HS-27A (cell line): ENCODE results near the gene RNF32.

ENCODE experiments used
- DNase-seq: peaks from one replicate; pipeline ENCODE4 v3.0.0-alpha.2; 2012; ENCODE audit warnings: low read depth, missing footprints

RNF32 gene

DNA sequence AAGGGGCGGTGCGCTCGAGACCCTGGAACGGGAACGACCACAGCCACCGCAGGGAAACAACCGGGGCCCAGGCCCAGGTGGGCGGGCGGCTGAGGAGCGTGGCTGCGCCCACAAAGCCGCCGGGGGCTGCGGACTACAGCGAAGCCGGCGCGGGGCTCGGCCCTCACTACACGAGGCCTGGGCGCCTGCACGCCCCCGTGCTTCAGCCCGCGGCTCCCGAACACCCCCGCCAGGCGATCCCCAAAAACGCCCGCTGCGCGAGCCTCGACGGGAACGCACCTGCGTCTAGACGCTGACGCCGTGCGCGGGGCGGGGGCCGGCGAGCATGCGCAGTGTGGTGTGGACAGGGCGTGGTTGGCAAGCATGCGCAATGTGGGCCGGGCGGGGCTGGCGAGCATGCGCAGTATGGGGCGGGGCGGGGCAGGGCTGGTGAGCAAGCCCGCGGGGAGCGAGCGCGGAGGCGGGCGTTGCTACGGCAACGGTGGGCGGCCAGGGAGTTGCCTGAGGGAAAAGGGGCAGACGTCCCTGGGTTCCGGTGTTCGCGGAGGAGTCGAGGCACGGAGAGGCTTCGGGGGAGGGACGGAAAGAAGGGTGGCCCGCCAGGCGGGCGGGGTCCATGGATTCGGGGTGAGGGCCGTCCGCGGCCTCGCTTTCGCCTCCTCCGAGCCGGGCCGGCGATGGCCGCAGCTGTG lies at the start of gene RNF32:
TSS of gene RNF32 (plus strand) at position 518 of the 692 bp plus-strand sequence. CDS start 3,104 bp downstream, outside the sequence.
- DNase-seq, result peak; percentile 20

DNA sequence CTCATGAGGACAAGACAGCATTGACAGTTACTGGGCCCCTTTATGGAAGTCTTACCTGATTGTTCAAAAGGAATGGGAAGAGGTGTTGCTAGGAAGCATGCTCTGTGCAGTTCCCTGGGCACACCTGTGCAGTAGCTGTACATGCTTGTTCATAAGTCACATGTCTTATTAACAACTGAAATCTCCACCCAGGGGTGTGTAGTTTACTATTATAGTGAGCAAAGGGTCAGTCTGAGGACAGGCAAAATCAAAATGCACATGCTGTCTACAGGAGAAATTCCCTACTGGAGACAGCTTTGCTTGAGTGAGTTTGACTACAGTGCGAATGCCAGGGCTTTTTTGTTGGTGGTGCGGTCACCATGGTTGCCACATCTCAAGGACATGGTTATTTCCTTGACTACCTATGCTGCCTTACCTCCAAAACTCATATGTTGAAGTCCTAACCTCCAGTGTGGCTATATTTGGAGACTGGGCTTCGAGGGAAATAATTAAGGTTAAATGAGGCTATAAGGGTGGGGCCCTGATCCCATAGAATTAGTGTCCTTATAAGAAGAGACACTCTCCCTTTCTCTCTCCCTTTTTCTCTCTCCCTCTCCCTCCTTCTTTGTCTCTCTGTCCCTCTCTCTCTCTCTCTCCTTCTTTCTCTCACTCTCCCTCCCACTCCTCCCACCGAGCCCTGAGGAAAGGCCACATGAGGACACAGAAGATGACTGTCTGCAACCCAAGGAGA lies 48.3 kb upstream of the RNF32 start:
- DNase-seq, result no peak

DNA sequence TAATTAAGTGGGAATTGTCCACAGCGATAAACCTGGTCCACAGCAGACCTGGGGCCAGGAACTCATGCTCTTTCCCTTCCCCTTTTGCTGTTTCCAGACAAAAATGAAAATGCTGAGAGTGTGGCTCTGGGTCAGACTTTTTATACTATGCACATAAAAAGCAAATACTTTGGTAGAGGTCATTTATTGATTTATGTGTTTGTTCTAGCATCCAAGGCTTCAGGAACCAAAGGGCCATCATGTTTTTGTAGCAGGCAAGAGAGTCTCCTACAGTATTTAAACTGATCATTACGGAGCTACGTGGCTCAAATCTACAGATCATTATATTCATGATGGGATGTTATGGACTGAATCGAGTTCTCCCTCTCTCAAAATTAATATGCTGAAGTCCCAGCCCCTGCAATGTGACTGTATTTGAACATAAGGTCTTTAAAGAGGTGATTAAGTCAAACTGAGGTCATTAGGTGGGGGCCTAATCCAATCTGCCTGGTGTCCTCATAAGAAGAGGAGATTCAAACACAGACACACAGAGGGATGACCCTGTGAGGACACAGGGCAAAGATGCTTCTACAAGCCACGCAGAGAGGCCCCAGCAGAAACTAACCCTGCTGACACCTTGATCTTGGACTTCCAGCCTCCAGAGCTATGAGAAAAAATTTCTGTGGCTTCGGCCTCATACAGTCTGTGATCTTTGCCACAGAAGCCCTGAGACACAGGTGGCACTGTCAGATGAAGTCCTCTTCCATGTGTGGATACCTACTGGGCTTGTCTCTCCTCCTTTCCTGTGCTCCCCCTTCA lies 46.1 kb upstream of the RNF32 start:
- DNase-seq, result no peak

DNA sequence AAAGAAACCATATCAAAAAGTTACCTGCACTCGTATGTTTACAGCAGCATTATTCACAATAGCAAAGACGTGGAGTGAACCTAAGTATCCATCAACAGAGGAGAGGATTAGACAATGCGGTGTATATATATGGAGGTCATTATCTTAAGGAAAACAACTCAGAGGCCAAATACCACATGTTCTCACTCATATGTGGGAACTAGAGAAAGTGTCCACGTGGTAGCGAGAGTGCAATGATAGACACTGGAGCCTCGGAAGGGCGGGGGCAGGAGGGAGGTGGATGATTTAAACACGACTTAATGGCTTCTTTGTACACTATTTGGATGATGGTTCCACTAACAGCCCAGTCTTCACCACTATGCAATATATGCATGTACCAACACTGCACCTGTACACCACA lies 40.1 kb upstream of the RNF32 start:
- no peak for DNase-seq

DNA sequence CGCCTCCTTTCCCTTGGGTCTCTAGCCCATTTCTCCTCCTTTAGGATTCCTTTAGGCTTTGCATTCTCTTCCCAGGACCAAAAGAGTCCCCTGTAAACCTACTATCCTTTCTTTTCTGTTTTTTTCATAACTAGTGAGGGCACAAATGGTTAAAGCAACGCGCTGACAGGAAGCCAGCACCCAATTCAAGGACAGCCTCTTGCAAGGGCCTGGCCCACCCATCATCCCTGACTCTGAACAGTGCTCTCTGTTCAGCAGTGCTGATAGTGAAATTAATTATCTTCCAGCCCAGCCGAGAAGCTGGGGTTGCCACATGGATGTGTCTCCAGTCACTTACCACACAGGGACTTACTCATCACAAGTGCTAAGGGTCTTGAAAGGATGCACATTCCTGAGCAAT lies 38.3 kb upstream of the RNF32 start:
- DNase-seq, result no peak

DNA sequence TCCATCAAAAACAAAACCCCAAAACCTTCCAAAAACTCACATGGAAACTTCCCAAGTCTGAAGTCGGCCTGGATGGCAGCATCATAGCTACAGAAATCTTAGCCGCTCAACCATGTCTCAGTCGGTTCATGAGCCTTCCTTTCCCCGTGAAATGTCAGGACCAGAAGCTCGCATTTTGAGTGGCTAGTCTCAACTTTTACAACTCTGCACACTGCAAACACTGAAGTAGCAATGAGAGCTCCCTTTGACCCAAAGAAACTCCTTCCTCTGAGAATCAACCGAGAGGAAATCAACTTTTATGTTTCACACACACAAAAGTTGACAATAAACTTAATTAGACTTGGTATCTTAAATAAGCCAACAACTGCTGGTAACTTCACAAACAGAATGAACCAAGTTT lies 37.6 kb upstream of the RNF32 start:
- no peak for DNase-seq

DNA sequence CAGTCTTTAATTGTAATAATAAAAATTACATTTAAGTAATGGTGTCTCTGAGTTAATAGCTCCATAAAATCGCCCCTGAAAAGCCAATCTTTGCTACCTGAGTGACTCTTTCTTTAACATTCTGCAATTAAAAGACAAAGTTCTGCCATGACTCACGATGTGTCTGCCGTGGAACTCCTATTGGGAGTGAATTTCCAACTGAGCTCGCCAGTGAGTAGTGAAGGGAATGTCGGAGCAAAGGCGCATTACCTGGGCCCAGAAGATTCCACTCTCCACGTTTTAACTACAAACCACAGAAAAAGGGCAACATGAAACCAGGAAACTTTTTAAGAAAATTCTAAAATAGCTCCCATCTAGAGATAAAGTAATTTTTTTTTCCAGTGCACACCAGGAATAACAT lies 36.9 kb upstream of the RNF32 start:
- no peak for DNase-seq

DNA sequence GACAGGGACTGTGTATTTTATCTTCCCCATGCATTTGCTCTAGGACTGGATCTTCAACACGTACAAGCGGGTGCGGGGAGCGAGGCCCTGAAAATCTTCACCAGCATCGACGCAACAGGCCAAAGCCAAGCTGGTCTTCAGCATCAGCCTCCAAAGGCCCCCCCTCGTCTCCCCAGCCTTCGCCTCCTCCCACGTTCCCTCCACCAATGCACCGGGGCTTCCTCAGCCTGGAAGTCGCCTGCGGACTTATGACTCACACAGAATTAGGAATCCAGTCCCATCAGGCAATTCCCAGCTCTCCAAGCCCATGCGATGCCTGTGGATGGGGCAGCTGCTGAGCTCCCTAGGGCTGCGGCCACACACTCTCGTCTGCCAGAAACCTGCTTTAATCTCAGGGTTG lies 36.3 kb upstream of the RNF32 start:
- DNase-seq, result no peak

DNA sequence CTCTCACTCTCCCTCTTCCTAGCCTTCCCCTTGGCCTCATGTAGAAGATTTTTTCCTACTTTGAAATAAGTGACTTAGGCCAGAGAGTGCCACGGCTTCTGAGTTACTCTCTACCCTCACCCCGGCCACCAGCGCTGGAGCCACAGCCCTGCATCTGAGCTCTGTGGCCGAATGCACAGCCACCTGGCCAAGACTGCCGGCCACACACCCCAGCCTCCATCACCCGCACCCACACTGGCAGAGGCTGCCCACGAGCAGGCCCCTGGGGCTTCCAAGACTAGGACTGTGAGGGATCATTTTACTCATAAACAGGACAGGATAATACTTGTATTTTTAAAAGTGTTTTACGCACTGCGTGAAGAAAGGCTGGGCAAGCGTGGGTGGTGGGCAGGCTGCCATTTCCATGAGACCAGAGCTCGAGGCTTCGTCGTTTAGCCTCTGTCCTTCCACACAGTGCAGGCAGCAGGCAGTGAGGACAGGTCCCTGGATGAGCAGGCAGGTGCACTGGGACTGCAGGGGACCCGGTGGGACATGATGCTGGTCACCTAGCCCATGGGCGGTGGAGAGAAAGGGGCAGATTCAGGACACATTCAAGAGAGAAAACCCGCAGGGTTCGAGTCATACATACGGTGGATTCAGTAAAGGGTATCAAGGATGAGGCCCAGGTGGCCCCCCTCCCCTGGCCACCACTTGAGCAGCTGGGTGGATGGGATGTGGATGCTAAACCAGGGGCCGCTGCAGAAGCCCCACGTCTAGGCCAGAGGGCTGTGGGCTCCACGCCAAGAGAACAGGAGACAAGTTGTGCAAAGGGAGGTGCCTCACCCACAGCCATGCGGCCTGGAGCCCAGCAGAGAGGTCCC lies 35.5 kb upstream of the RNF32 start:
- no peak for DNase-seq

DNA sequence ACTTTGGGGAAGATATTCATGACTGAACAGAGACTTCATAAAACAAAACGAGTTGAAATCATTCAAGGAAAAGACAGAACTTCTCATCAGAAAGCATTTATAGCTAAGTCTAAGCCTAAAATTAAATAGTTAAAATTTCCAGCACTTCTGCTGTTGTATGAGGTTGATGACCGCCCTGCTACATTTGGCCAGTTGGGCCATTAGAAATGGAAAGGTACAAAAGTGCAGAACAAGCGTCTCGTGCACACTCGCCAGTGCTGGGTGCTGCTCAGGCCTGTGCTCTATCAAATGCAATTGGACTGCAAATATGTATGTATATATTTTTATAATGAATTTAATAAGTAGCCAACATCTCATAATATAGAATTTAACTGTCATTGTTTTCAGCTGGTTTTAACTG lies 34.4 kb upstream of the RNF32 start:
- DNase-seq, result no peak

DNA sequence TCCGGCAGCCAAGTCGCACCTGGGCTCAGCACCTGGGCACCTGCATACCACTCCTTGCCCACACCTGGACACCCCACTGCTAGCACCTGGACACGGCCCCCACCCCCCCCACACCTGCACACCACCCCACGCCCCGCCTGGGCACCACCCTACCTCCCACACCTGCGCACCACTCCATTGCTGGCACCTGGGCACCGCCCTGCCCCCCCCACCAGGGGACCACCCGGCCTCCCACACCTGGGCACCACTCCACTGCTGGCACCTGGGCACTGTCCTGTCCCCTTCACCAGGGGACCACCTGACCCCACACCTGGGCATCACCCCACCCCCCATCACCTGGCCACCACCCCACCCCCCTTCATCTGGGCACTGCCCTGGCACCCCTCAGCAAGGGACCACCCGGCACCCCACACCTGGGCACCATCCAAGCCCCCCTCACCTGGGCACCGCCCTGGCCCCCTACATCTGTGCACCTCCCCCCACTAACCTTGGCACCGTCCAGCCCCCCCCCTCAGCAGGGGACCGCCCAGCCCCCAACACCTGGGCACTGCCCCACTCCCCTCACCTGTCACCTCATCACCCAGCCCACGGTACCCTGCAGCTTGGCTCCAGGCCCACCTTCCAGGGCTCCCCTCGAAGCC lies 33.8 kb upstream of the RNF32 start:
- DNase-seq, result no peak

DNA sequence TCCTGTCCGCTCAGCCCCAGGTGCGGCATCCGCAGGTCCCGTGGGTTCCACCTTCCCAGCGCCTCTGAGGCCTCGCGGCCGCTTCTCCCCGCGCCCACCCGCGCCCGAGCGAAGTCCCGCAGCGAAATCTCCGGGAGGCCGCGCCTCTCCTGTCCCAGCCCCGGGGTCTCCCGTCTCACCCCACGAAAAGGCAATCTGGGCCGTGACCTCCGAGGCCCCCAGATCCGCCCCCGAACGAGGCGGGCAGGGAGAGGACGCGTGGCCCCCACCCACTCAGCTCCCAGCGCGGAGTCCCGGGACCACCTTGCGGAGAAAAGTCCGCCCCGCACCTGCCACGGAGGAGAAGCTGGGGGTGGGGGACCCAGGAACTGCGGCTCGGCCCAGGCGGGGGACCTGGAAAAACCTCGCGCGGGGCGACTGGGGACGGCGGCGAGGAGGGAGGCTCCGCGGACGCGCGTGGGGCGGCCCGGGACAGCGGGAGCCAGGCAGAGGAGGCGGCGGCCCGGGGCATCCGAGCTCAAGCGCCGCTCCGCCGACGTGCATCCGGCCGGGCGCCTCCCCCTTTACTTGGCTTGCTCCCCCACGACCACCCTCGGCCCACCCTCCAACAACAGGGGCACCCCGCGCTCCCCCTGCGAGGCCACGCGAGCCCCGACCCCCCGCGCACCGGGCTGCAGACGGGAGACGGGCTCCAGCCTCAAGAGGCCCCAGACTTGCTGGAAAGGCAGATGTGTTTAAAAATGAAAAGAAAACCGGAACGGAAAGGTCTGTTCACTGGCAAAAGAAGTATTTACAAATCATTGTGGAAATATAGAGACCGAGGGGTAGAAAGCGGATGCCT lies 33.0 kb upstream of the RNF32 start:
- no peak for DNase-seq

DNA sequence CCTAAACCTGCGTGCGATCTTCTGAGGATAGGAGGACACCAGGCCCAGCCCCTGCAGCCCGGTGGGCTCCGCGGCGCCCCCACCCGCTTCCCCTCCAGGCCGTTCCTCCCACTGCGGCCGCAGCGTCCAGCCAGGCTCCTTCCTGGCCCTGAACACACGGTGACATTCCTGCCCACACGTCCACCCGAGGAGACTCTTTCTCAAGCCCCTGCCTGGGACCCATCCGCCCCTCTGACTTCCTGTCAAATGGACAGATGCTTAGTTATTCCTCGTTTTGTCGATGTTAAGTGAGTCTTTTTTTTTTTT lies 32.4 kb upstream of the RNF32 start:
- DNase-seq, result no peak

DNA sequence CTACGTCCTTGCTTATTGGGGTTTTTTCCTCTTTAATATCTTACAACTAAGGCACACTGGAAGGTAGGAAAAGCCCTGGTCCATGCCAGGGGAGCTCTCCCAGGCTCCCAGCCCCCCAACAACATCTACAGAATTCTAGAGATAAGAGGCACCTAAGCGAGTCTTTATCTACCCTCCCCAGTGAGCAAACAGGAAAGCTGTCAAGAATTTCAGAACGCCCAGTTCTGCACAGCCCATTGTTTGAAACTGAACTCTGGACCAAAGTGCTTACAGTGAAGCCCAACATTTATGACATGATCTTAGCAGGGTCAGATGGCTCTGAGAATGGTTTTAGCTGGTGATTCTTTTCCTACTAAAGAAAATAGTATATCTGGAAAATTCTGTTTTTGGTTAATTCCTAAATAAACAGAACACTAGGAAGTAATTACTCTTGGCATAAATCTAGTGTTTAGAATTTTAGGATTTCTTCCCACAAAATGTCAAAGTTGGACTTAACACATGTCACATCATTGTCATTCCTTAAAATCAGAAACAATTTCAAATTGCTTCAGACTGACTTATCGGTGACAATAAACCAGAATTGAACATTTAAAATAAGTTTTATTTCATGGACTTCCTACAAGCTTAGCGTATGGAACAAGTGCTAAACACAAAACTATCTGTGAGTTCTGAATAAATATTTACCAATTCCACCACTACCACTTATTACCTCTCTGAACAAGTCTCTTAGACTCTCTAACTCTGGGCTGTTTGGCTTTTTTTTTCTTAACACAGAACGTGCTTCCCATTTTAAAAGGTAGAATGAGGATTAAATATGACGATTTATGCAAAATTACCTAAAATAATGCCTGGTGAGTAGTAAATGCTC lies 31.3 kb upstream of the RNF32 start:
- DNase-seq, result no peak

DNA sequence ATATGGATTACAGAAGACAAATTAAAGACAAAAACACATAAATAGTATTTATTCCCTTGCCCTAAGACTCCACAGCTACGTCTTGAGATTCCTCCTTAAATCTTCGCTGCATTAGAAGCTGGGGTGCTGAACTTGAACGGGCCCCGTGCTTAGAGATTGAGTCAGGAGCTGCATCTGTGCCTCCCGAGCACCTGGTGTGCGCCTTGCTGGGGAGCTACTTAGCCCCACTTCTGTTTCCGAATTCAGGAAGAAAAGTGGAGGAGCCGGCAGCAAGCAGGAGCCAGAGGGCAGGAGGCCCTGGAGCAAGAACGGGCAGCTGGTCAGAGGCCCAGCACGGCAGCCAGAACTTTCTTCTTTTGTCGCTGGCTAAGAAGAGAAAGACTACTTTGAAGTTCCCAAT lies 30.4 kb upstream of the RNF32 start:
- DNase-seq, result no peak

DNA sequence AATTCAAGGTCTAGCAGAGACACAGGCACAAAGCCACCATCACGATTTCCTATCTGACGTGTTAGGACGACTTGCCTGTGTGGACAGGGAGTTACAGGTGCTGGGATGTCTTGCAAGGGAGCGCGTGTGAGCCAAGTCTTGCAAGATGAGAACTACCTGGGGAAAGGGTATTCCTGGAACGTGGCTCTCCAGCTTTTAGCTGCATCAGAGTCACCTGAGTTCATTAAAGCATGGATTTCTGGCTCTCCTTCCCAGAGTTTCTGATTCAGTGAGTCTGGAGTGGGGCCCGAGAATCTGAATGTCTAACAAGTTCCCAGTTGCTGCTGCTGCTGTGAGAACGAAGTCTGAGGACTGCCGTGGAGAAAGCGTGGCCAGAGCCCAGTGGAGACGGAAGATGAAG lies 30.0 kb upstream of the RNF32 start:
- DNase-seq, result no peak

DNA sequence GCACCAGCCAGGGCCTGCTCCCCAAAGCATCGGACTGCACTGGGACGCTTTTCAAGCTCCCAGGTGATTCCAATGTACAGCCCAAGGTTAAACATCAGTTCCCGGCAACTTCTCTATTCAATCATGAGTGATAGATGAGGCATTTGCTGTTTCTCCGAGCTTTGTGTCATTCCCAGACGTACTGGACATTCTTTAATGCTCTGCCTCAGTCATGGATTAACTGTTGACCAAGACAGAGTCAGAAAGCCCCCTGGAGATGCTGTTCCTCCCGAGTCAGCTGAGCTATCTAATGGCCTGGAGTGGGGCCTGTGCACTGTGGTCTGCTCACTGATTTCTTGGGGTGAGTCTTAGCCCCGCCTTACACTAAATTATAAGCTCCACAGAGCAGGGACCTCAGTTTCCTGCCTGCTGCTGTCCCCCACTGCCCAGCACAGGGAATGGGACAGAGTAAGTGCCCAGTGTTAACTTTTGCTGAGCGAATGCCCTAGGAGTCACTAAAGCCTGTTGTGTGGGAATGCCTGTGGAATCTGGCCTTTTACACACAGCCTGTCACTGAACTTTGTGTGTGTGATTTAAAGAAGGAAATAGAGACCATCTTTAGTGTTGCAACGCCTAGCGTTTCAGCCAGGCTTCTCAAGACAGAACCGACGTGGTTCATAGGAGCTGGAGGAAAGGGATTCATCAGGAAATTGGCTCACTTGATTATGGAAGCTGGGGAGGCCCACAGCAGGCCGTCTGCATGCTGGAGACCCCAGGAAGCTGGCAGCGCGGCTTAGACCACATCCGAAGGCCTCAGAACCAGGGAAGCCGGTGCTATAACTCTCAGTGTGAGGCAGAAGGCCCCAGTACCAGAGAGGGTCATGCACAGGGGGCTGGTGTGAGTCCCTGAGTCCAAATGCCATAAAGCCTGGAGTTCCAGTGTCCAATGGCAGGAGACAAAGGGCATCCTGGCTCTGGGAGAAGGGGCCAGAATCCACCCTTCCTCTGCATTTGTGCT lies 29.3 kb upstream of the RNF32 start:
- no peak for DNase-seq

DNA sequence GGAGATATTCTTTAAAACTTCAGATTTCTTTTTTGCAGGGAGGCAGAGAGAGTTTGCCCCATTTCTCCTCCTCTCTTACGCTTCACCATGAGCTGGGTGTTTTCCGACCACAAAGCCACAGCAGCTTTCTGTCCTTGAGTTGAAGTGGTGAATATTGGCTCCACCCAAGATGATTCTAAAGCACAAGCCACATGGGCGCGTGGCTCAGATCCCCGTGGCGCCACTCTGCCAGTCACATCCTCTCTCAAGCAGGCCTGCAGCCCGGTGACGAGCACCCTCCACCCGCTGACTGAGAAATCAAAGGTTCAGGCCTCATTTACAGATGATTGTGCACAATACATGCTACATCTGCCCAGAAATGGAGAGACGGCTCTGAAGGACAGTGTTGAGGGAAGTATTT lies 27.6 kb upstream of the RNF32 start:
- DNase-seq, result no peak
